Activated CD4-positive, alpha-beta T cell treated with anti-CD3 and anti-CD28 coated beads for 24 hours (primary cell): ENCODE data around the gene TAS1R3.
A peak's percentile ranks its signal among the peaks of the same experiment; 100 is the strongest.

ENCODE experiments used
- DNase-seq, 2 donors: peaks; one replicate each; pipeline ENCODE4 v3.0.0-alpha.2; 2020; ENCODE audit warnings: low read depth in 2 of 2

Gene TAS1R3

GRCh38 chr1:1340185-1340584 is 9.1 kb downstream of the TAS1R3 start:
- no peak for DNase-seq

GRCh38 chr1:1340791-1341548 is 9.9 kb downstream of the TAS1R3 start:
- no peak for DNase-seq

GRCh38 chr1:1341549-1342021 is 10.5 kb downstream of the TAS1R3 start:
- DNase-seq: no peak

GRCh38 chr1:1342061-1342562 is 11.0 kb downstream of the TAS1R3 start:
- no peak for DNase-seq

- no peak for DNase-seq
These were observed 11.6 kb downstream of the TAS1R3 start for GRCh38 chr1:1342584-1343115.

- DNase-seq: no peak
These were observed 12.8 kb downstream of the TAS1R3 start for GRCh38 chr1:1343811-1344421.

- DNase-seq: peak; percentile 38 to 43
These were observed 13.7 kb downstream of the TAS1R3 start for GRCh38 chr1:1344655-1345361.

- DNase-seq: no peak
These were observed 14.3 kb downstream of the TAS1R3 start for GRCh38 chr1:1345384-1345783.

GRCh38 chr1:1345860-1346500 is 14.9 kb downstream of the TAS1R3 start:
- no peak for DNase-seq

- no peak for DNase-seq
These were observed 15.4 kb downstream of the TAS1R3 start for GRCh38 chr1:1346501-1346890.

- no peak for DNase-seq
These were observed 16.0 kb downstream of the TAS1R3 start for GRCh38 chr1:1347026-1347595.

GRCh38 chr1:1347663-1348419 is 16.8 kb downstream of the TAS1R3 start:
- no peak for DNase-seq

GRCh38 chr1:1348420-1349255 is 17.6 kb downstream of the TAS1R3 start:
- no peak for DNase-seq

- DNase-seq: peak; percentile 53 to 61
These were observed 18.4 kb downstream of the TAS1R3 start, which contains the start of gene DVL1 for GRCh38 chr1:1349256-1350012. TSS of gene DVL1 (minus strand) at chr1:1349418. CDS start at chr1:1349065, 353 bp downstream.

GRCh38 chr1:1351511-1352427 is 20.7 kb downstream of the TAS1R3 start:
- DNase-seq: no peak

GRCh38 chr1:1352786-1353388 is 21.8 kb downstream of the TAS1R3 start:
- no peak for DNase-seq

GRCh38 chr1:1353389-1354151 is 22.5 kb downstream of the TAS1R3 start:
- no peak for DNase-seq
